WTC11 (cell line): Measurements from ENCODE around the gene SLC2A10. TPM values are rescaled to one million over a fixed set of nuclear protein-coding genes. Genes with fewer than 3 reads are reported as not detected.

Experiments used
- ATAC-seq: fragments of 200-7000 bp; cut with Tn5 transposase; 2 replicates; pipeline ENCODE4 v1.10.0; 2021; ENCODE audit warnings: mild to moderate bottlenecking, moderate library complexity
- CTCF ChIA-PET: fragments of 300-600 bp; sonication (Branson Sonifier 250); formaldehyde crosslinking; loops from one replicate; lab custom pipeline; 2021; ENCODE audit warnings: antibody characterized with exemption; lab: Charles Lee
- POLR2A ChIA-PET: fragments of 350-600 bp; sonication (Branson Sonifier 250); formaldehyde crosslinking; loops from one replicate; lab custom pipeline; 2021; ENCODE audit warnings: antibody characterized with exemption; lab: Charles Lee
- DNase-seq: peaks from one replicate; pipeline ENCODE4 v3.0.0; 2021; ENCODE audit warnings: low spot score
- H3K27ac Mint-ChIP-seq: 2 replicates; pipeline ENCODE4 v1.8.0; 2021; ENCODE audit warnings: mixed read lengths
- H3K27me3 Mint-ChIP-seq: 2 replicates; pipeline ENCODE4 v1.8.0; 2021; ENCODE audit warnings: low read depth, mild to moderate bottlenecking, moderate library complexity, mixed read lengths
- H3K36me3 Mint-ChIP-seq: 2 replicates; pipeline ENCODE4 v1.8.0; 2021; ENCODE audit warnings: mixed read lengths
- H3K4me1 Mint-ChIP-seq: 2 replicates; pipeline ENCODE4 v1.8.0; 2022; ENCODE audit warnings: mixed read lengths
- H3K4me3 Mint-ChIP-seq: 2 replicates; pipeline ENCODE4 v1.8.0; 2021; ENCODE audit warnings: mild to moderate bottlenecking, moderate library complexity, mixed read lengths
- H3K9me3 Mint-ChIP-seq: 2 replicates; pipeline ENCODE4 v1.8.0; 2021; ENCODE audit warnings: mixed read lengths
- AR ChIP-seq: fragments of 250-450 bp; sonication (Bioruptor Pico); IDR thresholded peaks from 2 replicates; pipeline ENCODE4 v1.9.0; 2021; ENCODE audit warnings: mild to moderate bottlenecking
- CBFB ChIP-seq: sonication (generic); formaldehyde crosslinking; IDR thresholded peaks from 2 replicates; pipeline ENCODE4 v1.8.1; 2022; ENCODE audit warnings: mild to moderate bottlenecking, low read depth, missing genetic modification reagents
- CDX4 ChIP-seq: fragments of 250-450 bp; sonication (Bioruptor Pico); IDR thresholded peaks from 2 replicates; pipeline ENCODE4 v1.9.0; 2021; ENCODE audit warnings: moderate library complexity, mild to moderate bottlenecking, inconsistent platforms, borderline replicate concordance
- CREB1 ChIP-seq: sonication (generic); formaldehyde crosslinking; IDR thresholded peaks from 2 replicates; pipeline ENCODE4 v1.8.0; 2023; ENCODE audit warnings: mild to moderate bottlenecking, missing genetic modification reagents
- E2F4 ChIP-seq: sonication (generic); formaldehyde crosslinking; IDR thresholded peaks from 2 replicates; pipeline ENCODE4 v1.8.1; 2022; ENCODE audit warnings: low read depth, mild to moderate bottlenecking, moderate library complexity, missing genetic modification reagents, borderline replicate concordance
- EMX1 ChIP-seq: fragments of 250-450 bp; sonication (Bioruptor Pico); IDR thresholded peaks from 2 replicates; pipeline ENCODE4 v1.8.0; 2021; ENCODE audit warnings: mild to moderate bottlenecking
- ESRRA ChIP-seq: sonication (generic); formaldehyde crosslinking; IDR thresholded peaks from 2 replicates; pipeline ENCODE4 v1.8.1; 2022; ENCODE audit warnings: mild to moderate bottlenecking, missing genetic modification reagents, borderline replicate concordance
- FOXP1 ChIP-seq: sonication (generic); formaldehyde crosslinking; IDR thresholded peaks from 2 replicates; pipeline ENCODE4 v1.8.0; 2022; ENCODE audit warnings: missing genetic modification reagents, mild to moderate bottlenecking, moderate library complexity, borderline replicate concordance
- GABPB1 ChIP-seq: sonication (generic); formaldehyde crosslinking; IDR thresholded peaks from 2 replicates; pipeline ENCODE4 v1.8.1; 2023; ENCODE audit warnings: mild to moderate bottlenecking, missing genetic modification reagents
- GRHL2 ChIP-seq: fragments of 250-450 bp; sonication (Bioruptor Pico); IDR thresholded peaks from 2 replicates; pipeline ENCODE4 v1.8.0; 2022; ENCODE audit warnings: mild to moderate bottlenecking, moderate library complexity; ENCODE audit not compliant: insufficient replicate concordance, severe bottlenecking
- MLX ChIP-seq: sonication (generic); formaldehyde crosslinking; IDR thresholded peaks from 2 replicates; pipeline ENCODE4 v1.8.1; 2023; ENCODE audit warnings: mild to moderate bottlenecking, missing genetic modification reagents, moderate library complexity
- MXD4 ChIP-seq: fragments of 250-450 bp; sonication (Bioruptor Pico); IDR thresholded peaks from 2 replicates; pipeline ENCODE4 v1.8.0; 2021; ENCODE audit warnings: mild to moderate bottlenecking, moderate library complexity, borderline replicate concordance
- NR3C1 ChIP-seq: sonication (generic); formaldehyde crosslinking; conservative IDR thresholded peaks from 2 replicates; pipeline ENCODE4 v1.8.1; 2023; ENCODE audit warnings: low read depth, mild to moderate bottlenecking, missing genetic modification reagents
- PRDM15 ChIP-seq: sonication (generic); formaldehyde crosslinking; IDR thresholded peaks from 2 replicates; pipeline ENCODE4 v1.8.0; 2022; ENCODE audit warnings: missing genetic modification reagents
- SOX15 ChIP-seq: fragments of 250-450 bp; sonication (Bioruptor Pico); IDR thresholded peaks from 2 replicates; pipeline ENCODE4 v1.9.0; 2021; ENCODE audit warnings: mild to moderate bottlenecking
- SP1 ChIP-seq: sonication (generic); formaldehyde crosslinking; conservative IDR thresholded peaks from 2 replicates; pipeline ENCODE4 v1.8.1; 2022; ENCODE audit warnings: missing genetic modification reagents
- ZNF121 ChIP-seq: sonication (generic); formaldehyde crosslinking; IDR thresholded peaks from 2 replicates; pipeline ENCODE4 v1.8.0; 2023; ENCODE audit warnings: missing genetic modification reagents
- ZNF138 ChIP-seq: sonication (generic); formaldehyde crosslinking; conservative IDR thresholded peaks from 2 replicates; pipeline ENCODE4 v1.8.1; 2022; ENCODE audit warnings: mild to moderate bottlenecking, moderate library complexity, missing genetic modification reagents
- ZNF281 ChIP-seq: sonication (generic); formaldehyde crosslinking; IDR thresholded peaks from 2 replicates; pipeline ENCODE4 v1.8.0; 2023; ENCODE audit warnings: mild to moderate bottlenecking, missing genetic modification reagents
- ZNF512 ChIP-seq: sonication (generic); formaldehyde crosslinking; IDR thresholded peaks from 2 replicates; pipeline ENCODE4 v1.8.1; 2022; ENCODE audit warnings: missing genetic modification reagents, borderline replicate concordance
- total RNA-seq: library from RNA; stranded (reverse); gene quantifications from 3 replicates; pipeline ENCODE4 v1.2.3, GENCODE V29; 2021

SLC2A10 gene
- total RNA-seq, 1 experiment from 2014 or later = 8.0 TPM

- peaks cover 5% of the 10 kb centered on the region for H3K27me3 Mint-ChIP-seq
- no peak for DNase-seq
- peaks cover 23% of the 10 kb centered on the region for H3K9me3 Mint-ChIP-seq
- ATAC-seq = no peak
- TF ChIP-seq GRHL2 (CRISPR knock-in tag) (no peak), AR (CRISPR knock-in tag) (no peak), ZNF121 (CRISPR knock-in tag) (no peak), CBFB (no peak), E2F4 (no peak), GABPB1 (CRISPR knock-in tag) (no peak), ZNF281 (no peak), FOXP1 (CRISPR knock-in tag) (no peak), MLX (CRISPR knock-in tag) (no peak), ZNF512 (CRISPR knock-in tag) (no peak), PRDM15 (CRISPR knock-in tag) (no peak), ZNF138 (CRISPR knock-in tag) (no peak), SOX15 (CRISPR knock-in tag) (no peak), SP1 (CRISPR knock-in tag) (no peak), CDX4 (CRISPR knock-in tag) (no peak), ESRRA (no peak), CREB1 (no peak), MXD4 (CRISPR knock-in tag) (no peak), EMX1 (CRISPR knock-in tag) (no peak), NR3C1 (no peak)
- CTCF ChIA-PET = no interaction called here
- no peaks in the 10 kb centered on the region for H3K4me1 Mint-ChIP-seq
- H3K4me3 Mint-ChIP-seq = no peak overlapping the region
- POLR2A ChIA-PET = no interaction called here
- H3K27ac Mint-ChIP-seq = no peak overlapping the region
- H3K36me3 Mint-ChIP-seq = peaks cover 20% of the 10 kb centered on the region
These were observed 15.0 kb downstream of the SLC2A10 start for GRCh38 chr20:46724343-46724959.
